IMR-90 (cell line): ENCODE measurements around the gene IQSEC1. TPM values are rescaled to one million over a fixed set of nuclear protein-coding genes. Genes with fewer than 3 reads are reported as not detected.

Source experiments
- ATAC-seq: fragments of 200-7000 bp; cut with Tn5 transposase; 2 replicates; pipeline ENCODE4 v1.9.1; 2020; ENCODE audit warnings: low read depth, mild to moderate bottlenecking, moderate library complexity
- BruUV-seq: library from RNA; stranded (reverse); fragments of 400-500 nt; replicated peaks from 2 replicates; lab custom pipeline; 2021; lab: Mats Ljungman, UMichigan
- CTCF ChIA-PET: fragments of 300-600 bp; formaldehyde crosslinking; extraction: SDS; loops from one replicate; lab custom pipeline; 2021; ENCODE audit warnings: antibody characterized with exemption; lab: Yijun Ruan, JAX
- POLR2A ChIA-PET: fragments of 300-600 bp; sonication (Branson Sonifier 250); formaldehyde crosslinking; loops from one replicate; lab custom pipeline; 2022; ENCODE audit warnings: antibody characterized with exemption; ENCODE audit not compliant: unreplicated experiment; lab: Charles Lee
- DNase-seq: peaks from one replicate; pipeline ENCODE4 v3.0.0; 2013
- H2AFZ ChIP-seq: replicated peaks from 2 replicates; pipeline ENCODE3; 2013; ENCODE audit warnings: low read length, mild to moderate bottlenecking; ENCODE audit not compliant: poor library complexity
- H2AK5ac ChIP-seq: 2 replicates; pipeline ENCODE4 v1.6.1; 2013; ENCODE audit warnings: low read depth, low read length, inconsistent platforms
- H2AK9ac ChIP-seq: replicated peaks from 2 replicates; pipeline ENCODE3; 2013; ENCODE audit warnings: mild to moderate bottlenecking, low read depth, low read length, moderate library complexity; ENCODE audit not compliant: poor library complexity
- H2BK120ac ChIP-seq: 2 replicates; pipeline ENCODE4 v1.6.1; 2013; ENCODE audit warnings: low read depth, low read length, inconsistent platforms
- H2BK15ac ChIP-seq: 3 replicates; pipeline ENCODE4 v1.6.1; 2013; ENCODE audit warnings: low read depth, low read length, inconsistent platforms
- H2BK20ac ChIP-seq: 2 replicates; pipeline ENCODE4 v1.6.1; 2013; ENCODE audit warnings: low read depth, mild to moderate bottlenecking, inconsistent platforms, low read length, moderate library complexity
- H2BK5ac ChIP-seq: 2 replicates; pipeline ENCODE4 v1.6.1; 2013; ENCODE audit warnings: mild to moderate bottlenecking, low read depth, low read length, inconsistent platforms; ENCODE audit not compliant: poor library complexity, severe bottlenecking
- H3K14ac ChIP-seq: replicated peaks from 2 replicates; pipeline ENCODE4 v1.6.1; 2013; ENCODE audit warnings: low read depth, low read length, inconsistent platforms
- H3K18ac ChIP-seq: 2 replicates; pipeline ENCODE4 v1.6.1; 2013; ENCODE audit warnings: low read depth, low read length, control low read depth
- H3K23ac ChIP-seq: 2 replicates; pipeline ENCODE4 v1.6.1; 2013; ENCODE audit warnings: low read depth, low read length, inconsistent platforms
- H3K27ac ChIP-seq: 2 replicates; pipeline ENCODE4 v1.5.1; 2013; ENCODE audit warnings: mild to moderate bottlenecking, control low read depth, low read length; ENCODE audit not compliant: insufficient read depth
- H3K27me3 ChIP-seq: 2 replicates; pipeline ENCODE4 v1.6.1; 2013; ENCODE audit warnings: low read length; ENCODE audit not compliant: control insufficient read depth, insufficient read depth
- H3K36me3 ChIP-seq: 2 replicates; pipeline ENCODE4 v1.6.1; 2013; ENCODE audit warnings: low read length, mixed read lengths; ENCODE audit not compliant: control insufficient read depth, insufficient read depth
- H3K4ac ChIP-seq: 2 replicates; pipeline ENCODE4 v1.6.1; 2013; ENCODE audit warnings: low read depth, low read length, inconsistent platforms
- H3K4me1 ChIP-seq: 2 replicates; pipeline ENCODE4 v1.6.1; 2013; ENCODE audit warnings: low read length, mixed read lengths; ENCODE audit not compliant: control insufficient read depth, insufficient read depth
- H3K4me2 ChIP-seq: 2 replicates; pipeline ENCODE4 v1.6.1; 2013; ENCODE audit warnings: low read depth, mild to moderate bottlenecking, control low read depth, low read length, moderate library complexity
- H3K4me3 ChIP-seq: 2 replicates; pipeline ENCODE4 v1.5.1; 2013; ENCODE audit warnings: low read depth, mild to moderate bottlenecking, control low read depth, low read length, moderate library complexity; ENCODE audit not compliant: insufficient read depth
- H3K56ac ChIP-seq: 2 replicates; pipeline ENCODE4 v1.6.1; 2013; ENCODE audit warnings: low read length, inconsistent platforms; ENCODE audit not compliant: insufficient read depth; ENCODE audit errors: extremely low read depth
- H3K79me1 ChIP-seq, 2 experiments: 2 replicates each; pipeline ENCODE4 v1.6.1; 2013; ENCODE audit warnings: low read length in 2 of 2, inconsistent platforms in 1 of 2, low read depth in 1 of 2
- H3K9ac ChIP-seq: 2 replicates; pipeline ENCODE4 v1.6.1; 2013; ENCODE audit warnings: low read depth, low read length, control low read depth
- H3K9me1 ChIP-seq: 2 replicates; pipeline ENCODE4 v1.6.1; 2013; ENCODE audit warnings: low read length, inconsistent platforms; ENCODE audit not compliant: insufficient read depth
- H3K9me3 ChIP-seq: 2 replicates; pipeline ENCODE4 v1.6.1; 2013; ENCODE audit warnings: low read length; ENCODE audit not compliant: control insufficient read depth, insufficient read depth
- H4K20me1 ChIP-seq: 2 replicates; pipeline ENCODE4 v1.6.1; 2013; ENCODE audit warnings: low read length, inconsistent platforms; ENCODE audit not compliant: insufficient read depth
- H4K5ac ChIP-seq: 2 replicates; pipeline ENCODE4 v1.6.1; 2013; ENCODE audit warnings: mild to moderate bottlenecking, low read depth, low read length, control low read depth
- H4K8ac ChIP-seq, 2 experiments: 2 replicates each; pipeline ENCODE4 v1.6.1; 2013; ENCODE audit warnings: low read depth in 2 of 2, low read length in 2 of 2, control low read depth in 1 of 2, inconsistent platforms in 1 of 2
- H4K91ac ChIP-seq: 2 replicates; pipeline ENCODE4 v1.6.1; 2013; ENCODE audit warnings: low read depth, low read length, inconsistent platforms; ENCODE audit not compliant: insufficient read depth
- BHLHE40 ChIP-seq: fragments of 150-350 bp; IDR thresholded peaks from 2 replicates; pipeline ENCODE4 v1.6.1; 2016; ENCODE audit warnings: mild to moderate bottlenecking, low read depth, low read length
- CEBPB ChIP-seq: IDR thresholded peaks from 2 replicates; pipeline ENCODE4 v1.6.1; 2012; ENCODE audit warnings: low read depth, low read length, improper control_type of control experiment
- CTCF ChIP-seq: conservative IDR thresholded peaks from 2 replicates; pipeline ENCODE4 v1.5.1; 2012; ENCODE audit warnings: mild to moderate bottlenecking, low read depth, low read length, improper control_type of control experiment
- FOS ChIP-seq: fragments of 150-350 bp; IDR thresholded peaks from 2 replicates; pipeline ENCODE4 v1.6.1; 2016; ENCODE audit warnings: low read depth, low read length
- MXI1 ChIP-seq: IDR thresholded peaks from 2 replicates; pipeline ENCODE4 v1.6.1; 2012; ENCODE audit warnings: low read depth, mild to moderate bottlenecking, low read length, moderate library complexity, borderline replicate concordance
- NFE2L2 ChIP-seq: fragments of 150-350 bp; IDR thresholded peaks from 2 replicates; pipeline ENCODE4 v1.6.1; 2016; ENCODE audit warnings: low read depth, mild to moderate bottlenecking, low read length
- RAD21 ChIP-seq: IDR thresholded peaks from 2 replicates; pipeline ENCODE4 v1.6.1; 2012; ENCODE audit warnings: low read length, improper control_type of control experiment
- RFX5 ChIP-seq: IDR thresholded peaks from 2 replicates; pipeline ENCODE4 v1.8.0; 2012; ENCODE audit warnings: low read depth, mild to moderate bottlenecking, low read length, moderate library complexity
- USF2 ChIP-seq: fragments of 150-350 bp; IDR thresholded peaks from 2 replicates; pipeline ENCODE4 v1.6.1; 2017; ENCODE audit warnings: mild to moderate bottlenecking, antibody characterized with exemption, low read length, low read depth
- WGBS, 2 experiments: methylation state at CpG; one replicate each; pipeline versions ENCODE4 v1.1.5 to v1.1.7; 2013; ENCODE audit warnings: missing lambda C conversion rate in 2 of 2; ENCODE audit not compliant: insufficient read length in 1 of 2; ENCODE audit errors: extremely low coverage in 2 of 2; 5-methylcytosine and 5-hydroxymethylcytosine counted together
- dilution Hi-C: fragments of 300-500 bp; cut with HindIII; formaldehyde crosslinking; loops from one replicate; pipeline ENCODE4 v1.14.3; 2018; ENCODE audit warnings: low sequenced_read_pairs; ENCODE audit not compliant: unreplicated experiment
- in situ Hi-C: fragments of 300-500 bp; cut with MboI; formaldehyde crosslinking; loops from 3 replicates; pipeline ENCODE4 v1.14.3; 2019; ENCODE audit warnings: low sequenced_read_pairs, inconsistent platforms, mixed read lengths
- intact Hi-C: fragments of 100-400 bp; cut with micrococcal nuclease; formaldehyde crosslinking; loops from 2 replicates; pipeline ENCODE4 v1.10.0; 2022
- polyA plus RNA-seq, 3 experiments: library from polyadenylated mRNA; depleted of rRNA; stranded (reverse); fragments of >200 nt; gene quantifications; 2 replicates each; pipeline ENCODE4 v1.2.3, GENCODE V29; 2012; ENCODE audit warnings: low replicate concordance in 1 of 3
- total RNA-seq: library from RNA; depleted of rRNA; stranded (reverse); fragments of >200 nt; gene quantifications from 2 replicates; pipeline ENCODE4 v1.2.3, GENCODE V29; 2012

Gene IQSEC1
- total and polyA plus RNA-seq, 2 of the 4 experiments (the other 2 are of a cell fraction), result 5.9 to 11.9 TPM

- intact Hi-C loops, result loop anchor here (2.0 kb wide), 1 partner anchor 23 kb away; no protein-coding TSS in a partner anchor
- peak overlapping the region; percentile 83 for H2BK5ac ChIP-seq
- peaks cover 27% of the 10 kb centered on the region for H3K4me1 ChIP-seq
- H3K4me2 ChIP-seq, result peak overlapping the region; percentile 88
- H3K4ac ChIP-seq, result peak overlapping the region; percentile 68
- WGBS, 2 experiments, result no CpG with 5 or more reads among the region's 2 CpGs
- in situ Hi-C loops, result no loop called here
- H2BK120ac ChIP-seq, result peak overlapping the region; percentile 68
- H3K23ac ChIP-seq, result 0 out of 2 replicates have a peak overlapping the region, but pooled peaks have one; percentile 29
- dilution Hi-C loops, result no loop called here
- no peaks in the 10 kb centered on the region for H4K20me1 ChIP-seq
- CTCF ChIA-PET, result interaction anchor here (0.6 to 2.0 kb wide), 7 partner anchors 9 to 604 kb away, joined by 3 to 8 read pairs (median 3); no protein-coding TSS in a partner anchor
- H2AFZ ChIP-seq, result no peak overlapping the region
- H3K9ac ChIP-seq, result no peak overlapping the region
- TF ChIP-seq USF2 (no peak), RAD21 (no peak), NFE2L2 (no peak), MXI1 (no peak), RFX5 (no peak), CEBPB (no peak), BHLHE40 (no peak), FOS (no peak), CTCF (no peak)
- peak overlapping the region in 1 of 2 experiments; percentile 43; a peak in 1 of 4 replicates for H4K8ac ChIP-seq
- H3K14ac ChIP-seq, result no peak overlapping the region
- BruUV-seq, result no TSS peak
- peak overlapping the region; percentile 90 for H4K5ac ChIP-seq
- no peaks in the 10 kb centered on the region for H3K36me3 ChIP-seq
- peak; percentile 4; the same call in 1 of the 2 replicates for ATAC-seq
- DNase-seq, result peak; percentile 26
- H3K79me1 ChIP-seq, result peaks cover 0 to 15% of the 10 kb centered on the region in 2 experiments; a peak in 2 of 4 replicates
- H3K27me3 ChIP-seq, result no peaks in the 10 kb centered on the region
- POLR2A ChIA-PET, result no interaction called here
- peaks cover 14% of the 10 kb centered on the region; the same call in 1 of the 2 replicates for H3K9me1 ChIP-seq
- H3K18ac ChIP-seq, result peak overlapping the region; percentile 95
- H3K4me3 ChIP-seq, result no peak overlapping the region
- H4K91ac ChIP-seq, result peak overlapping the region; percentile 76
- peak overlapping the region; percentile 95; the same call in 1 of the 2 replicates for H3K27ac ChIP-seq
- no peak overlapping the region for H3K56ac ChIP-seq
- H2AK9ac ChIP-seq, result no peak overlapping the region
- H2BK20ac ChIP-seq, result peak overlapping the region; percentile 74
- H3K9me3 ChIP-seq, result no peaks in the 10 kb centered on the region
- H2BK15ac ChIP-seq, result no peak overlapping the region
- 0 out of 2 replicates have a peak overlapping the region, but pooled peaks have one; percentile 20 for H2AK5ac ChIP-seq
These were observed 77.1 kb downstream of the IQSEC1 start for GRCh38 chr3:12996181-12996506.
